ENCODE data around the gene TTC3. TPM values are rescaled to one million over a fixed set of nuclear protein-coding genes. Genes with fewer than 3 reads are reported as not detected.

The TTC3 gene
- total RNA-seq, 4 donors from 2014 or later = 96.5 to 195 (median 122) TPM

DNA sequence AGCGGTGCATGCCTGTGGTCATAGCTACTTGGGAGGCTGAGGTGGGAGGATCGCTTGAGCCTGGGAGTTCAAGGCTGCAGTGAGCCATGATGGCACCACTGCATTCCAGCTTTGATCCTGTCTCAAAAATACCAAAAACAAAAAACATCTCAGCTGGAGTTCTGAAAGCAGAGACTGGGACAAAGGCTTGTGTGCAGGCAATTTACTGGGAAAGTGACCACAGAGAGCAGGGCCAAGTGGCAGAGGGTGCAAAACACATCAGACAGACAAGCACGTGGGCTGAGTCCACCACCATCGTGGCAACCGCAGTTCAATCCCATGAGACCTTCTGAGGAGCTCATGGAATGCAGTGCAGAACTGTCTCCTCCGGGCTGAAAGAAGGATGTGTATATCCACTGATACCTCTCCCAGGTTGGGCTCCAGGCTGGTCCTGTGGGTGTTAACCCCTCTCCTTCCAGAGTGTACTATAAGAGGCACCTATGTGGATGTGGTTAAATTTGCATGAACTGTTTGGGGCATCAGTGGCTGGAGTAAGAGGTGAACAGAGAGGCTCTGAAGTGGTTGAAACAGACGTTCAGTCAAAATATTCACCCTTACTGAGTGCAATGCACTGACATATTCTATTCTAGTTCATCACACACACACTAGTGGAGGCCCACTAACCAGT lies 11.0 kb upstream of the TTC3 start:
- 76% methylated on average over 7 of the region's 7 CpGs for WGBS
- Histone ChIP-seq H3K4me1 (peaks cover 8% of the 10 kb centered on the region), H3K36me3 (peaks cover 5% of the 10 kb centered on the region), H3K27me3 (no peaks in the 10 kb centered on the region), H3K27ac (no peak overlapping the region), H3K4me3 (no peak overlapping the region), H3K9me3 (no peaks in the 10 kb centered on the region)
- DNase-seq (ENCODE audit: low spot score in 2 of 2) = no peak
- TF ChIP-seq POLR2AphosphoS5 (IDR thresholded peaks at IDR 0.05) (no peak), EP300 (IDR thresholded peaks at IDR 0.05) (no peak), POLR2A (IDR thresholded peaks at IDR 0.05) (no peak)
- TF ChIP-seq, protein P1, sequence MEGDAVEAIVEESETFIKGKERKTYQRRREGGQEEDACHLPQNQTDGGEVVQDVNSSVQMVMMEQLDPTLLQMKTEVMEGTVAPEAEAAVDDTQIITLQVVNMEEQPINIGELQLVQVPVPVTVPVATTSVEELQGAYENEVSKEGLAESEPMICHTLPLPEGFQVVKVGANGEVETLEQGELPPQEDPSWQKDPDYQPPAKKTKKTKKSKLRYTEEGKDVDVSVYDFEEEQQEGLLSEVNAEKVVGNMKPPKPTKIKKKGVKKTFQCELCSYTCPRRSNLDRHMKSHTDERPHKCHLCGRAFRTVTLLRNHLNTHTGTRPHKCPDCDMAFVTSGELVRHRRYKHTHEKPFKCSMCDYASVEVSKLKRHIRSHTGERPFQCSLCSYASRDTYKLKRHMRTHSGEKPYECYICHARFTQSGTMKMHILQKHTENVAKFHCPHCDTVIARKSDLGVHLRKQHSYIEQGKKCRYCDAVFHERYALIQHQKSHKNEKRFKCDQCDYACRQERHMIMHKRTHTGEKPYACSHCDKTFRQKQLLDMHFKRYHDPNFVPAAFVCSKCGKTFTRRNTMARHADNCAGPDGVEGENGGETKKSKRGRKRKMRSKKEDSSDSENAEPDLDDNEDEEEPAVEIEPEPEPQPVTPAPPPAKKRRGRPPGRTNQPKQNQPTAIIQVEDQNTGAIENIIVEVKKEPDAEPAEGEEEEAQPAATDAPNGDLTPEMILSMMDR (IDR thresholded peaks at IDR 0.05) = no peak

DNA sequence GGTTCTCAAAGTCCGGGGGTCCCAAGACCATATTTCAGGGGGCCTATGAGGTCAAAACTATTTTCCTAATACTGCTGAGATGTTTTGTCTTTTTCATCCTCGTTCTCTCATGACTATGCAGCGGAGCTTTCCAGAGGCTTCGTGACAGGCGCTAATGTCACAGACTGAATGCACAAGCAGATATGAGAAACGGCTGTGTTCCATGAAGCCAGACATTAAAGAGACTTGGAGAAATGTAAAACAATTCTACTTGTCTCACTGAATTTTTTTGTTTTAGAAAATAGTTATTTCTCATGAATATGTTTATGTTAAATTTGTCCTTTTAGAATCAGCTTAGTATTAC lies 10.5 kb upstream of the TTC3 start:
- no peak for DNase-seq (ENCODE audit: low spot score in 2 of 2)
- no peaks in the 10 kb centered on the region for H3K9me3 ChIP-seq
- peaks cover 8% of the 10 kb centered on the region for H3K4me1 ChIP-seq
- TF ChIP-seq POLR2AphosphoS5 (IDR thresholded peaks at IDR 0.05) (no peak), POLR2A (IDR thresholded peaks at IDR 0.05) (no peak), EP300 (IDR thresholded peaks at IDR 0.05) (no peak)
- TF ChIP-seq, protein P1 (IDR thresholded peaks at IDR 0.05) = no peak
- H3K27ac ChIP-seq = no peak overlapping the region
- WGBS = 73% methylated on average over 6 of the region's 6 CpGs
- H3K36me3 ChIP-seq = peaks cover 9% of the 10 kb centered on the region
- H3K27me3 ChIP-seq = no peaks in the 10 kb centered on the region
- no peak overlapping the region for H3K4me3 ChIP-seq

DNA sequence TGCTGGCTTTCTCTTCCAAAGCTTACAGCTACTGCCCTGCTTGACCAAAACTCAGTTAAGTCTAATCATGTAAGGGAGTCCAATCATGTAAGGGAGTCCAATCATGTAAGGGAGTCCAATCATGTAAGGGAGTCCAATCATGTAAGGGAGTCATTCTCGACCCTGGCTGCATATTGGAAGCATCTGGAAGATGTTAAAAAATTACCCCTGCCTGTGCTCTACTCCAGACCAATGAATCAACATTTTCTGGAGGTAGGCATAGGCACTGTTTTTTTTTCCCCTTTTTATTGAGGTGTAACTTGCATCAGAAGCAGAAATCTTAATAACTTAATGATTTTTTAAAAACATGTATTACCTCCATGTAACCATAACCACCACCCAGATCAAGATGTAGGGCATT lies 9.6 kb upstream of the TTC3 start:
- no peak for DNase-seq (ENCODE audit: low spot score in 2 of 2)
- H3K27ac ChIP-seq = no peak overlapping the region
- 52% methylated on average over 1 of the region's 1 CpG for WGBS
- peaks cover 8% of the 10 kb centered on the region for H3K4me1 ChIP-seq
- peaks cover 9% of the 10 kb centered on the region for H3K36me3 ChIP-seq
- no peaks in the 10 kb centered on the region for H3K9me3 ChIP-seq
- TF ChIP-seq, protein P1 (IDR thresholded peaks at IDR 0.05) = no peak
- TF ChIP-seq EP300 (IDR thresholded peaks at IDR 0.05) = no peak
- no peaks in the 10 kb centered on the region for H3K27me3 ChIP-seq
- no peak overlapping the region for H3K4me3 ChIP-seq

DNA sequence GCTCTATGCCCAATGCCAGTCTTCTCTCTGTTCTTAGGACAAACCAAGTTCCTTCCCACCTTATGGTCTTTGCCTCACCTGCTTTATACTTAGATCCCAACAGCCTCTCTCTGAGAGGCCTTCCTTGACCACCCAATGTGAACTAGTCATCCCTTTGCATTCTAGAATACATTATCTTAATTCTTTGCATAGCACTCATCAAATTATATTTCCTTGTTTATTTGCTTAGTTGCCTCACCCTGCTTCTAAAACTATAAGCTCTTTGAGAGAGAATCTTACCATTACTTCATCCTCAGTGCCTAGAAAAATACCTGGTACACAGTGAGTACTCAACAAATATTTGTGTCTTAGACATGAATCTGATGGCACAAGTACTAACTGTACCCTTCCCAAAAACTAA lies 8.2 kb upstream of the TTC3 start:
- Histone ChIP-seq H3K9me3 (no peaks in the 10 kb centered on the region), H3K36me3 (peaks cover 15% of the 10 kb centered on the region), H3K4me1 (peaks cover 8% of the 10 kb centered on the region), H3K27me3 (no peaks in the 10 kb centered on the region), H3K4me3 (no peak overlapping the region), H3K27ac (no peak overlapping the region)
- no peak for DNase-seq (ENCODE audit: low spot score in 2 of 2)
- TF ChIP-seq POLR2A (IDR thresholded peaks at IDR 0.05) (no peak), EP300 (IDR thresholded peaks at IDR 0.05) (no peak), POLR2AphosphoS5 (IDR thresholded peaks at IDR 0.05) (no peak)
- TF ChIP-seq, protein P1 (IDR thresholded peaks at IDR 0.05) = no peak

DNA sequence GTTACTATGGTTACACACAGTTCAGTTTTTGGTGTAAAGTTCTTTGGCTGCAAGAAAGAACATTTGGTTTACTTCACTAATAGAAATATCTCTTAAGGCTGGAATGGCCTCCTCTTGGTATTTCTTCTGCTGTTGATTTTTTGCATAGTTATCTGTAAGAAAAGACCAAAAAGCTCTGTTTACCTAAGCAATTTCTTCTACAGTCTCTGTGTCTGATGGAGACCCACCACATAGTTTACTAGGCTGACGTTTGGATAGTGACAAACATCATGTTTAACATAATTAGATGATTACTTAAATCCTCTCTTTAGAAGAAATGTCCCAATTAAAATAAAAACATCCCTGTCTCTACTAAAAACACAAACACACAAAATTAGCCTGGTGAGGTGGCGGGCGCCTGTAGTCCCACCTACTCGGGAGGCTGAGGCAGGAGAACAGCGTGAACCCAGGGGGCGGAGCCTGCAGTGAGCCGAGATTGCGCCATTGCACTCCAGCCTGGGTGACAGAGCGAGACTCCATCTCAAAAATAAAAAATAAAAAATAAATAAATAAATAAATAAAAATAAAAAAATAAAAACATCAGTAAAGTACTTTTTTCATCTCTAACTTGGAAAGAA lies 7.4 kb upstream of the TTC3 start:
- TF ChIP-seq POLR2AphosphoS5 (IDR thresholded peaks at IDR 0.05) (no peak), EP300 (IDR thresholded peaks at IDR 0.05) (no peak), POLR2A (IDR thresholded peaks at IDR 0.05) (no peak)
- TF ChIP-seq, protein P1 (IDR thresholded peaks at IDR 0.05) = no peak
- peaks cover 15% of the 10 kb centered on the region for H3K36me3 ChIP-seq
- WGBS = 94% methylated on average over 9 of the region's 9 CpGs
- H3K4me3 ChIP-seq = no peak overlapping the region
- DNase-seq (ENCODE audit: low spot score in 2 of 2) = no peak
- peaks cover 1% of the 10 kb centered on the region for H3K4me1 ChIP-seq
- H3K27ac ChIP-seq = no peak overlapping the region
- no peaks in the 10 kb centered on the region for H3K27me3 ChIP-seq
- no peaks in the 10 kb centered on the region for H3K9me3 ChIP-seq
